Left ventricle myocardium inferior (tissue), 1 donor: ENCODE measurements around the gene DARS2. TPM values are rescaled to one million over a fixed set of nuclear protein-coding genes. Genes with fewer than 3 reads are reported as not detected.

ENCODE experiments used
- DNase-seq: peaks from one replicate; pipeline ENCODE4 v3.0.0-alpha.2; 2020
- H3K27ac ChIP-seq: fragments of 200-600 bp; replicated peaks from 2 replicates; pipeline ENCODE4 v1.8.0; 2021
- H3K27me3 ChIP-seq: fragments of 200-600 bp; 2 replicates; pipeline ENCODE4 v1.8.0; 2021; ENCODE audit warnings: low read depth
- H3K36me3 ChIP-seq: fragments of 200-600 bp; 2 replicates; pipeline ENCODE4 v1.8.0; 2021
- H3K4me1 ChIP-seq: fragments of 200-600 bp; 2 replicates; pipeline ENCODE4 v1.8.0; 2021
- H3K4me3 ChIP-seq: fragments of 200-600 bp; 2 replicates; pipeline ENCODE4 v1.8.0; 2021; ENCODE audit warnings: mild to moderate bottlenecking, moderate library complexity
- H3K9me3 ChIP-seq: fragments of 200-600 bp; replicated peaks from 2 replicates; pipeline ENCODE4 v1.8.0; 2021
- CTCF ChIP-seq: fragments of 200-600 bp; IDR thresholded peaks from 2 replicates; pipeline ENCODE4 v1.8.0; 2021; ENCODE audit warnings: antibody characterized with exemption, mild to moderate bottlenecking, borderline replicate concordance
- intact Hi-C: fragments of 100-400 bp; cut with micrococcal nuclease; formaldehyde crosslinking; loops from one replicate; pipeline ENCODE4 v1.11.0; 2022
- total RNA-seq: library from RNA; stranded (reverse); fragmentation: NEBNext Ultra II Directional; extraction: Animal tissue kit (Norgen Biotek cat#: 25700); gene quantifications from one replicate; pipeline ENCODE4 v1.2.1, GENCODE V29; 2021
- donor health status: DM: no; HTN: yes; CAD: no; lungs with severe emphysema.

Gene DARS2
- total RNA-seq, 1 donor from 2014 or later = 15.1 TPM

GRCh38 chr1:173862769-173863223, 38.3 kb downstream of the DARS2 start:
- Histone ChIP-seq H3K4me3 (no peak overlapping the region), H3K36me3 (peaks cover 85% of the 10 kb centered on the region), H3K27me3 (no peaks in the 10 kb centered on the region), H3K9me3 (no peaks in the 10 kb centered on the region), H3K27ac (no peak overlapping the region), H3K4me1 (peaks cover 36% of the 10 kb centered on the region)
- intact Hi-C loops = no loop called here
- TF ChIP-seq CTCF = no peak
- DNase-seq = no peak

- no peak overlapping the region for H3K4me3 ChIP-seq
- no peaks in the 10 kb centered on the region for H3K9me3 ChIP-seq
- H3K27ac ChIP-seq = no peak overlapping the region
- no peaks in the 10 kb centered on the region for H3K27me3 ChIP-seq
- intact Hi-C loops = no loop called here
- H3K4me1 ChIP-seq = peaks cover 41% of the 10 kb centered on the region
- no peak for DNase-seq
- peaks cover 78% of the 10 kb centered on the region for H3K36me3 ChIP-seq
- TF ChIP-seq CTCF = no peak
These were observed 39.0 kb downstream of the DARS2 start for GRCh38 chr1:173863224-173864161.

GRCh38 chr1:173864179-173864867, 39.9 kb downstream of the DARS2 start:
- H3K4me3 ChIP-seq = no peak overlapping the region
- peaks cover 49% of the 10 kb centered on the region for H3K4me1 ChIP-seq
- no peak for TF ChIP-seq CTCF
- H3K27me3 ChIP-seq = no peaks in the 10 kb centered on the region
- DNase-seq = no peak
- intact Hi-C loops = no loop called here
- H3K27ac ChIP-seq = peak overlapping the region; percentile 12
- H3K36me3 ChIP-seq = peaks cover 70% of the 10 kb centered on the region
- H3K9me3 ChIP-seq = no peaks in the 10 kb centered on the region

GRCh38 chr1:173865468-173866164, 41.1 kb downstream of the DARS2 start:
- no peak for DNase-seq
- peak overlapping the region; percentile 95 for H3K4me3 ChIP-seq
- peaks cover 57% of the 10 kb centered on the region for H3K36me3 ChIP-seq
- no peak for TF ChIP-seq CTCF
- intact Hi-C loops = no loop called here
- H3K27ac ChIP-seq = peak overlapping the region; percentile 99
- no peaks in the 10 kb centered on the region for H3K9me3 ChIP-seq
- peaks cover 62% of the 10 kb centered on the region for H3K4me1 ChIP-seq
- no peaks in the 10 kb centered on the region for H3K27me3 ChIP-seq

GRCh38 chr1:173866413-173867115, 42.1 kb downstream of the DARS2 start:
- TF ChIP-seq CTCF = no peak

More at GRCh38 chr1:173866413-173867115, 42.1 kb downstream of the DARS2 start:
- Histone ChIP-seq H3K27me3 (no peaks in the 10 kb centered on the region), H3K4me3 (peak overlapping the region; percentile 95), H3K36me3 (peaks cover 51% of the 10 kb centered on the region), H3K27ac (peak overlapping the region; percentile 99), H3K9me3 (no peaks in the 10 kb centered on the region), H3K4me1 (peaks cover 70% of the 10 kb centered on the region)
- intact Hi-C loops = no loop called here
- DNase-seq = no peak
